Nephron progenitor cell (in vitro differentiated cells): ENCODE measurements around the gene DAZ4.
"Not testable (repeated sequence)": the region's sequence is repeated elsewhere in the genome, so short reads cannot be mapped to it uniquely, and the experiment has no call there.

Source experiments
- DNase-seq: peaks from one replicate; pipeline ENCODE4 v3.0.0; 2021
- H3K27ac Mint-ChIP-seq: 2 replicates; pipeline ENCODE4 v1.8.0; 2021; ENCODE audit warnings: mild to moderate bottlenecking, moderate library complexity, mixed read lengths
- H3K27me3 Mint-ChIP-seq: 2 replicates; pipeline ENCODE4 v1.8.0; 2021; ENCODE audit warnings: mild to moderate bottlenecking, low read depth, mixed read lengths; ENCODE audit not compliant: poor library complexity
- H3K36me3 Mint-ChIP-seq: 2 replicates; pipeline ENCODE4 v1.8.0; 2021; ENCODE audit warnings: low read depth, mixed read lengths
- H3K4me1 Mint-ChIP-seq: 2 replicates; pipeline ENCODE4 v1.8.0; 2021; ENCODE audit warnings: mixed read lengths
- H3K4me3 Mint-ChIP-seq: 2 replicates; pipeline ENCODE4 v1.8.0; 2021; ENCODE audit warnings: mild to moderate bottlenecking, moderate library complexity, mixed read lengths
- H3K9me3 Mint-ChIP-seq: 2 replicates; pipeline ENCODE4 v1.8.0; 2021; ENCODE audit warnings: mild to moderate bottlenecking, moderate library complexity, mixed read lengths

The DAZ4 gene, protein sequence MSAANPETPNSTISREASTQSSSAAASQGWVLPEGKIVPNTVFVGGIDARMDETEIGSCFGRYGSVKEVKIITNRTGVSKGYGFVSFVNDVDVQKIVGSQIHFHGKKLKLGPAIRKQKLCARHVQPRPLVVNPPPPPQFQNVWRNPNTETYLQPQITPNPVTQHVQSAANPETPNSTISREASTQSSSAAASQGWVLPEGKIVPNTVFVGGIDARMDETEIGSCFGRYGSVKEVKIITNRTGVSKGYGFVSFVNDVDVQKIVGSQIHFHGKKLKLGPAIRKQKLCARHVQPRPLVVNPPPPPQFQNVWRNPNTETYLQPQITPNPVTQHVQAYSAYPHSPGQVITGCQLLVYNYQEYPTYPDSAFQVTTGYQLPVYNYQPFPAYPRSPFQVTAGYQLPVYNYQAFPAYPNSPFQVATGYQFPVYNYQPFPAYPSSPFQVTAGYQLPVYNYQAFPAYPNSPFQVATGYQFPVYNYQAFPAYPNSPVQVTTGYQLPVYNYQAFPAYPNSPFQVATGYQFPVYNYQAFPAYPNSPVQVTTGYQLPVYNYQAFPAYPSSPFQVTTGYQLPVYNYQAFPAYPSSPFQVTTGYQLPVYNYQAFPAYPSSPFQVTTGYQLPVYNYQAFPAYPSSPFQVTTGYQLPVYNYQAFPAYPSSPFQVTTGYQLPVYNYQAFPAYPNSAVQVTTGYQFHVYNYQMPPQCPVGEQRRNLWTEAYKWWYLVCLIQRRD

DNA sequence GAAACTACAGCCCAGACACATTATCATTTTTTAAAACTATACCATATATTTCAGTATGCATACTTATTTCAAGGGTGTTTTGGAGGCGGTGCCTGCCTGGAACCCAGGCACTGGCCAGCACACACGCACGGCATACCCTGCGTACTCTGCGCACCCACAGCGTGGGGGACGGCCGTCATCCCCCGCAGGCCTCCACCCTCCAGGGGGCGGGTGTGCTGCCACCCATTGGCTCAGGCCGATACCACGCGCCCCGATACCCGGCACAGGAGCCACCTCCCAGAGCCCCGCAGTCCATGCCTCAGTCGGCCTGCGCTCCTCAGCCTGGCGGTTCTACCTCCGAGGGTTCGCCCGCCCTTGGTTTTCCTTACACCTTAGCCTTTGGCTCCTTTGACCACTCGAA lies at the start of gene DAZ4:
DAZ4 (plus strand) TSS at position 301 of the 400 bp plus-strand sequence. CDS start 208 bp downstream, outside the sequence.
- not testable (repeated sequence) for H3K9me3 Mint-ChIP-seq, H3K4me3 Mint-ChIP-seq, H3K27ac Mint-ChIP-seq, H3K36me3 Mint-ChIP-seq, DNase-seq, H3K27me3 Mint-ChIP-seq, H3K4me1 Mint-ChIP-seq

DNA sequence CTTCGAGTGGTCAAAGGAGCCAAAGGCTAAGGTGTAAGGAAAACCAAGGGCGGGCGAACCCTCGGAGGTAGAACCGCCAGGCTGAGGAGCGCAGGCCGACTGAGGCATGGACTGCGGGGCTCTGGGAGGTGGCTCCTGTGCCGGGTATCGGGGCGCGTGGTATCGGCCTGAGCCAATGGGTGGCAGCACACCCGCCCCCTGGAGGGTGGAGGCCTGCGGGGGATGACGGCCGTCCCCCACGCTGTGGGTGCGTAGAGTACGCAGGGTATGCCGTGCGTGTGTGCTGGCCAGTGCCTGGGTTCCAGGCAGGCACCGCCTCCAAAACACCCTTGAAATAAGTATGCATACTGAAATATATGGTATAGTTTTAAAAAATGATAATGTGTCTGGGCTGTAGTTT lies 20.4 kb upstream of the DAZ4 start, which contains the start of gene DAZ3:
DAZ3 (minus strand) TSS at position 101 of the 400 bp plus-strand sequence. CDS start 208 bp downstream, outside the sequence.
- H3K36me3 Mint-ChIP-seq, H3K27ac Mint-ChIP-seq, H3K4me1 Mint-ChIP-seq, DNase-seq, H3K4me3 Mint-ChIP-seq, H3K9me3 Mint-ChIP-seq, H3K27me3 Mint-ChIP-seq: not testable (repeated sequence)

DNA sequence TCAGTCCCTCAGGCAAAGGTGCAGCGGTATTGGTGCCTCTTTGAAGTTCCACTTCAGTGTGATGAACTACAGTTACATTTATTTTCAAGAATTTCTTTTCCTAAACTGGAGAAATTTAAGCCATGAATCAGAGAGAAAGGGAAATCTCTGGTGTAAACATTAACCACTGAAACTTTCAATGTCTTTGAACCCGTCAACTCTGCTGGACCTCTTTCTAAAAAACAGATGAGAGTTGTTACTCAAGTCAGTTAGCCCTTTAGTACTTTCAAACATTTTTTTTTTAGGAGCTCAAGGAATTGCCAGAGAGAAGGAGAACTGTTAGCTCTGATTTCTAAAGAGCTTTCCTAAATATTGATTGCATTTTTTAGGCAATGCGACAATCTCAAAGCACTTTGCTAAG lies 11.9 kb upstream of the DAZ4 start:
- not testable (repeated sequence) for H3K4me3 Mint-ChIP-seq, H3K4me1 Mint-ChIP-seq, H3K36me3 Mint-ChIP-seq, H3K9me3 Mint-ChIP-seq, DNase-seq, H3K27ac Mint-ChIP-seq, H3K27me3 Mint-ChIP-seq

DNA sequence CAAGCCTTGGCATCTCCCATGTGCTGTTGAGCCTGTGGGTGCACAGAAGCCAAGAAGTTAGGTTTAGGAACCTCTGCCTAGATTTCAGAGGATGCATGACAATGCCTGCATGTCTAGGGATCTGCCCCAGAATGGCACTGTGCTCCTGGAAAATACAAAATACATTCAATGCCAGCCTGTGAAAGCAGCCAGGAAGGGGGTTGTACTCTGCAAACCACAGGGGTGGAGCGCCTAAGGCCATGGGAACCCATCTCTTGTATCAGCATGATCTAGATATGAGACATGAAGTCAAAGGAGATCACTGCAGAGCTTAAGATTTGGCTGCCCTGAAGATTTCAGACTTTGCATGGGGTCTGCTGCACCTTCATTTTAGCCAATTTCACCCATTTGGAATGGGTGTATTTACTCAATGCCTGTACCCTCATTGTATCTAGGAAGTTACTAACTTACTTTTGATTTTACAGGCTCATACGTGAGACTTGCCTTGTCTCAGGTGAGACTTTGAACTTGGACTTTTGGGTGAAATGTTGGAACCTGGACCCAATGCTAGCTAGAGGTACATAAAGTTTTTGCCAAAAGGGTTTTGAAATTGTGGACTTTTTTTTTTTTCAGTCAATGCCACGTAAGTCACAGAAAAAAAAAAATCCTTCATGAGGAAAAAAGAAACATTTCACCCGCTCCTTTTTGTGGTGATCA lies 9.4 kb upstream of the DAZ4 start:
- not testable (repeated sequence) for H3K27me3 Mint-ChIP-seq, H3K9me3 Mint-ChIP-seq, H3K4me1 Mint-ChIP-seq, H3K36me3 Mint-ChIP-seq, DNase-seq, H3K4me3 Mint-ChIP-seq, H3K27ac Mint-ChIP-seq

DNA sequence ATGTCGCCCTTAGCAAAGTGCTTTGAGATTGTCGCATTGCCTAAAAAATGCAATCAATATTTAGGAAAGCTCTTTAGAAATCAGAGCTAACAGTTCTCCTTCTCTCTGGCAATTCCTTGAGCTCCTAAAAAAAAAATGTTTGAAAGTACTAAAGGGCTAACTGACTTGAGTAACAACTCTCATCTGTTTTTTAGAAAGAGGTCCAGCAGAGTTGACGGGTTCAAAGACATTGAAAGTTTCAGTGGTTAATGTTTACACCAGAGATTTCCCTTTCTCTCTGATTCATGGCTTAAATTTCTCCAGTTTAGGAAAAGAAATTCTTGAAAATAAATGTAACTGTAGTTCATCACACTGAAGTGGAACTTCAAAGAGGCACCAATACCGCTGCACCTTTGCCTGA lies 8.7 kb upstream of the DAZ4 start:
- H3K4me3 Mint-ChIP-seq, H3K36me3 Mint-ChIP-seq, DNase-seq, H3K27me3 Mint-ChIP-seq, H3K27ac Mint-ChIP-seq, H3K4me1 Mint-ChIP-seq, H3K9me3 Mint-ChIP-seq: not testable (repeated sequence)
